ENCODE data around the gene MAD2L2.

Gene MAD2L2

GRCh38 chr1:11649624-11650330, 31.2 kb downstream of the MAD2L2 start:
- Histone ChIP-seq H3K4me3 (ENCODE audit: low read depth, low read length) (no peak overlapping the region), H3K9me3 (ENCODE audit: severe bottlenecking) (no peaks in the 10 kb centered on the region), H3K27ac (no peak overlapping the region), H3K36me3 (no peaks in the 10 kb centered on the region), H3K27me3 (ENCODE audit: insufficient read depth, low read depth, severe bottlenecking) (no peaks in the 10 kb centered on the region)
- DNase-seq = no peak
- no peak for TF ChIP-seq CTCF (IDR thresholded peaks at IDR 0.05; ENCODE audit: low read depth, low read length)

GRCh38 chr1:11649237-11649623, 31.7 kb downstream of the MAD2L2 start:
- no peak overlapping the region for H3K4me3 ChIP-seq (ENCODE audit: low read depth, low read length)
- no peaks in the 10 kb centered on the region for H3K9me3 ChIP-seq (ENCODE audit: severe bottlenecking)
- TF ChIP-seq CTCF (IDR thresholded peaks at IDR 0.05; ENCODE audit: low read depth, low read length) = no peak
- no peaks in the 10 kb centered on the region for H3K36me3 ChIP-seq
- H3K27me3 ChIP-seq (ENCODE audit: insufficient read depth, low read depth, severe bottlenecking) = no peaks in the 10 kb centered on the region
- no peak overlapping the region for H3K27ac ChIP-seq
- DNase-seq = no peak

GRCh38 chr1:11648732-11649158, 32.2 kb downstream of the MAD2L2 start:
- no peak overlapping the region for H3K27ac ChIP-seq
- H3K9me3 ChIP-seq (ENCODE audit: severe bottlenecking) = no peaks in the 10 kb centered on the region
- DNase-seq = no peak
- H3K4me3 ChIP-seq (ENCODE audit: low read depth, low read length) = no peak overlapping the region
- no peak for TF ChIP-seq CTCF (IDR thresholded peaks at IDR 0.05; ENCODE audit: low read depth, low read length)
- H3K36me3 ChIP-seq = no peaks in the 10 kb centered on the region
- no peaks in the 10 kb centered on the region for H3K27me3 ChIP-seq (ENCODE audit: insufficient read depth, low read depth, severe bottlenecking)

GRCh38 chr1:11648039-11648438, 32.9 kb downstream of the MAD2L2 start:
- Histone ChIP-seq H3K36me3 (no peaks in the 10 kb centered on the region), H3K4me3 (ENCODE audit: low read depth, low read length) (no peak overlapping the region), H3K27me3 (ENCODE audit: insufficient read depth, low read depth, severe bottlenecking) (no peaks in the 10 kb centered on the region), H3K9me3 (ENCODE audit: severe bottlenecking) (no peaks in the 10 kb centered on the region), H3K27ac (no peak overlapping the region)
- no peak for TF ChIP-seq CTCF (IDR thresholded peaks at IDR 0.05; ENCODE audit: low read depth, low read length)
- no peak for DNase-seq

GRCh38 chr1:11647333-11647732, 33.6 kb downstream of the MAD2L2 start:
- Histone ChIP-seq H3K9me3 (ENCODE audit: severe bottlenecking) (no peaks in the 10 kb centered on the region), H3K4me3 (ENCODE audit: low read depth, low read length) (no peak overlapping the region), H3K27me3 (ENCODE audit: insufficient read depth, low read depth, severe bottlenecking) (no peaks in the 10 kb centered on the region), H3K36me3 (no peaks in the 10 kb centered on the region), H3K27ac (no peak overlapping the region)
- no peak for DNase-seq
- TF ChIP-seq CTCF (IDR thresholded peaks at IDR 0.05; ENCODE audit: low read depth, low read length) = no peak

GRCh38 chr1:11646317-11646716, 34.6 kb downstream of the MAD2L2 start:
- no peaks in the 10 kb centered on the region for H3K27me3 ChIP-seq (ENCODE audit: insufficient read depth, low read depth, severe bottlenecking)
- no peak overlapping the region for H3K27ac ChIP-seq
- TF ChIP-seq CTCF (IDR thresholded peaks at IDR 0.05; ENCODE audit: low read depth, low read length) = no peak
- H3K9me3 ChIP-seq (ENCODE audit: severe bottlenecking) = no peaks in the 10 kb centered on the region
- DNase-seq = no peak
- H3K36me3 ChIP-seq = no peaks in the 10 kb centered on the region
- no peak overlapping the region for H3K4me3 ChIP-seq (ENCODE audit: low read depth, low read length)

Data from WERI-Rb-1 (cell line).